IMR-90 (cell line): ENCODE measurements around the gene DEFB119.

Experiments
- BHLHE40 ChIP-seq: fragments of 150-350 bp; IDR thresholded peaks from 2 replicates; pipeline ENCODE4 v1.6.1; 2016; ENCODE audit warnings: mild to moderate bottlenecking, low read depth, low read length
- CHD1 ChIP-seq: IDR thresholded peaks from 2 replicates; pipeline ENCODE4 v1.6.1; 2012; ENCODE audit warnings: low read depth, low read length, improper control_type of control experiment
- CTCF ChIP-seq: conservative IDR thresholded peaks from 2 replicates; pipeline ENCODE4 v1.5.1; 2012; ENCODE audit warnings: mild to moderate bottlenecking, low read depth, low read length, improper control_type of control experiment
- FOS ChIP-seq: fragments of 150-350 bp; IDR thresholded peaks from 2 replicates; pipeline ENCODE4 v1.6.1; 2016; ENCODE audit warnings: low read depth, low read length
- NFE2L2 ChIP-seq: fragments of 150-350 bp; IDR thresholded peaks from 2 replicates; pipeline ENCODE4 v1.6.1; 2016; ENCODE audit warnings: low read depth, mild to moderate bottlenecking, low read length
- POLR2A ChIP-seq: IDR thresholded peaks from 2 replicates; pipeline ENCODE4 v1.6.1; 2012; ENCODE audit warnings: mild to moderate bottlenecking, low read depth, low read length
- RAD21 ChIP-seq: IDR thresholded peaks from 2 replicates; pipeline ENCODE4 v1.6.1; 2012; ENCODE audit warnings: low read length, improper control_type of control experiment
- RCOR1 ChIP-seq: IDR thresholded peaks from 2 replicates; pipeline ENCODE4 v1.6.1; 2012; ENCODE audit warnings: mild to moderate bottlenecking, low read length, improper control_type of control experiment; ENCODE audit not compliant: insufficient replicate concordance
- USF2 ChIP-seq: fragments of 150-350 bp; IDR thresholded peaks from 2 replicates; pipeline ENCODE4 v1.6.1; 2017; ENCODE audit warnings: mild to moderate bottlenecking, antibody characterized with exemption, low read length, low read depth

DNA sequence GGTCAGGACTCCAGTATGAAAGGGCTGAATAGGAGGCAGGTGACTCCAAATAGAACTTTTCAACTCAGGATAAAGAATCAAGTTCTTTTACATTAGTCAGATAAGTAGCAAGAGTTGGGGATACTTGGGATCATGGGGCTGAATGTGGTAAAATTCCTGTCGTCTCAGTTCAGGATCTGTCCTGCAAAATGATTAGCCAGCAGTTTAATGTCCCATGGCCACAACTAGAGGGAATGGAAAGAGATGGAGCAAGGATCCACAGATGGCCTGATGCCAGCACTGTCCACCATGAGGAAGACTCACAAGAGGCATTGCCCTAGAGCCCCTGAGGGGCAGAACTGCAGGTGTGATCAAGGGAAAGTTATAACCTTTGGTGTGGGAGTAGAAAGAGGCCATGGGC lies 13.5 kb upstream of the DEFB119 start:
- TF ChIP-seq POLR2A (no peak), CTCF (no peak), RAD21 (no peak), BHLHE40 (no peak), FOS (no peak), USF2 (no peak), CHD1 (no peak), RCOR1 (no peak), NFE2L2 (no peak)
